Thymus (tissue), 11 donors: Measurements from ENCODE around the gene SAG. TPM values are rescaled to one million over a fixed set of nuclear protein-coding genes. Genes with fewer than 3 reads are reported as not detected.

Experiments
- DNase-seq, 9 donors: peaks; one replicate each; pipeline ENCODE4 v3.0.0-alpha.2; 2013; ENCODE audit warnings: low spot score in 9 of 9, low read depth in 6 of 9, missing footprints in 1 of 9
- H3K27ac ChIP-seq, 2 donors: one replicate each; pipeline ENCODE4 v1.5.1; 2013; ENCODE audit warnings: control low read depth in 1 of 2, low read depth in 1 of 2, low read length in 1 of 2, mild to moderate bottlenecking in 1 of 2, moderate library complexity in 1 of 2
- H3K27me3 ChIP-seq, 2 donors: one replicate each; pipeline ENCODE4 v1.5.1; 2013; ENCODE audit warnings: low read length in 1 of 2; ENCODE audit not compliant: control insufficient read depth in 2 of 2, insufficient read depth in 1 of 2
- H3K36me3 ChIP-seq, 2 donors: one replicate each; pipeline ENCODE4 v1.5.1; 2013; ENCODE audit warnings: low read length in 1 of 2, mild to moderate bottlenecking in 1 of 2, moderate library complexity in 1 of 2; ENCODE audit not compliant: control insufficient read depth in 2 of 2, insufficient read depth in 2 of 2
- H3K4me1 ChIP-seq, 2 donors: one replicate each; pipeline ENCODE4 v1.5.1; 2013; ENCODE audit warnings: low read length in 2 of 2; ENCODE audit not compliant: control insufficient read depth in 2 of 2, insufficient read depth in 2 of 2
- H3K4me3 ChIP-seq, 2 donors: one replicate each; pipeline ENCODE4 v1.5.1; 2013; ENCODE audit warnings: low read length in 2 of 2, control low read depth in 1 of 2, mild to moderate bottlenecking in 1 of 2
- H3K9me3 ChIP-seq, 2 donors: one replicate each; pipeline ENCODE4 v1.5.1; 2013; ENCODE audit warnings: low read length in 1 of 2, mild to moderate bottlenecking in 1 of 2; ENCODE audit not compliant: control insufficient read depth in 2 of 2, insufficient read depth in 1 of 2
- WGBS: extraction: QIAGEN DNeasy Blood & Tissue Kit; methylation state at CpG from one replicate; pipeline ENCODE4 v1.1.7; 2013; 5-methylcytosine and 5-hydroxymethylcytosine counted together
- polyA plus RNA-seq: library from polyadenylated mRNA; stranded (reverse); fragments of 200-250 nt; gene quantifications from one replicate; pipeline ENCODE4 v1.2.3, GENCODE V29; 2013
- total RNA-seq: library from RNA; stranded (reverse); fragments of 120-200 nt; gene quantifications from one replicate; pipeline ENCODE4 v1.2.4, GENCODE V29; 2013
- donor health status: healthy.

The SAG gene
- total and polyA plus RNA-seq, 2 donors: 0.32 to 0.61 TPM

DNA sequence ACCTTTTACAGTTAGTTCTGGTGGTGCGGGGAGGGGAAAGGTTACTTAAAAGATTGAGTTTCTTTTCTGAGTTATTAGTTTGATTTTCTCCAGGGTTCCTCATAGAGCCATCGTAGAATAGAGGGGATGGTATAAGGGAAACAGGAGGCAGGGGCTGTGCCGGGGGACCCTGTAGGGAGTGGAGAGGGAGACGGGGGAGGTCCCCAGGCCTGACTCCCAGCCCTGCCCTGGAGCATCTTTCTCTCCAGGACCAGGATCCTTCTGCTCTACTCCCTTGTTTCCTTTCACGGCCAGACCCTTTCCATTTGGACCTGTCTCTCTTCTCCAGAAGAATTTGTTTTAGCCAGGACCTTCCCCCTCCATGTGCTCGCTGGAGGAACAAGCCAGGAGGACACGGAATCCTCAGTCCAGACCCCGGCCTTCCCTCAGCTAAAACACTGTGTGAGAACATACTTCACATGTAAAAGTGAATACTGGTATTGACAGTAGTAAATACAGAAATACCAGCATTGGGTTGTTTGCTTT is 82.0 kb downstream of the SAG start:
- Histone ChIP-seq H3K27me3 (no peaks in the 10 kb centered on the region), H3K4me1 (peaks cover 17 to 34% of the 10 kb centered on the region in 2 donors), H3K4me3 (no peak overlapping the region), H3K27ac (no peak overlapping the region), H3K9me3 (no peaks in the 10 kb centered on the region), H3K36me3 (peaks cover 2 to 4% of the 10 kb centered on the region in 2 donors)
- no peak for DNase-seq
- WGBS: 98% methylated on average over 8 of the region's 8 CpGs

DNA sequence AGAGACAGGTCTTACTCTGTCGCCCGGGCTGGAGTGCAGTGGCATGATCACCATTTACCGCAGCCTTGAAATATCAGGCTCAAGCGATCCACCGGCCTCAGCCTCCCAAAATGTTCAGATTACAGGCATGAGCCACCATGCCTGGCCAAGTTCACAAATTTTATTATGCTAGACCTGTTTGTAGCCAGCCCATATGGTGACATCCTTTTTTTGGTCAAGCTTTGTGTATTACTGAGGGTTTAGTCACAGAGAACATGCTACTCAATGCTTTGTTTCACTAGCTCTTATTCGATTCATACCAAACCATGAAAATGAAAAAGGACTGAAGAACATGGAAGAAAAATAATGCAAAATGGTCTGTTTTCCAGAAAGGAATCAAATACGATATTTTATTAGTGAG is 88.1 kb downstream of the SAG start:
- 98% methylated on average over 7 of the region's 7 CpGs for WGBS
- H3K4me3 ChIP-seq: no peak overlapping the region
- no peak overlapping the region for H3K27ac ChIP-seq
- DNase-seq: no peak
- no peaks in the 10 kb centered on the region for H3K27me3 ChIP-seq
- no peaks in the 10 kb centered on the region for H3K9me3 ChIP-seq
- H3K4me1 ChIP-seq: peaks cover 12 to 18% of the 10 kb centered on the region in 2 donors
- H3K36me3 ChIP-seq: peaks cover 2 to 6% of the 10 kb centered on the region in 2 donors

Other genes with a start within 250 kb of the SAG start
- 26.6 TPM for gene INPP5D, start 247.5 kb upstream of the SAG start, total RNA-seq
- 42.0 TPM for gene INPP5D, start 247.5 kb upstream of the SAG start, polyA plus RNA-seq
- gene ATG16L1, start 56.1 kb upstream of the SAG start, total RNA-seq: 23.4 TPM
- 27.6 TPM for gene ATG16L1, start 56.1 kb upstream of the SAG start, polyA plus RNA-seq
- 8.0 TPM for gene DGKD, start 46.7 kb downstream of the SAG start, total RNA-seq
- gene DGKD, start 46.7 kb downstream of the SAG start, polyA plus RNA-seq: 23.5 TPM